Measurements from ENCODE around the gene CDC42.

Gene CDC42

DNA sequence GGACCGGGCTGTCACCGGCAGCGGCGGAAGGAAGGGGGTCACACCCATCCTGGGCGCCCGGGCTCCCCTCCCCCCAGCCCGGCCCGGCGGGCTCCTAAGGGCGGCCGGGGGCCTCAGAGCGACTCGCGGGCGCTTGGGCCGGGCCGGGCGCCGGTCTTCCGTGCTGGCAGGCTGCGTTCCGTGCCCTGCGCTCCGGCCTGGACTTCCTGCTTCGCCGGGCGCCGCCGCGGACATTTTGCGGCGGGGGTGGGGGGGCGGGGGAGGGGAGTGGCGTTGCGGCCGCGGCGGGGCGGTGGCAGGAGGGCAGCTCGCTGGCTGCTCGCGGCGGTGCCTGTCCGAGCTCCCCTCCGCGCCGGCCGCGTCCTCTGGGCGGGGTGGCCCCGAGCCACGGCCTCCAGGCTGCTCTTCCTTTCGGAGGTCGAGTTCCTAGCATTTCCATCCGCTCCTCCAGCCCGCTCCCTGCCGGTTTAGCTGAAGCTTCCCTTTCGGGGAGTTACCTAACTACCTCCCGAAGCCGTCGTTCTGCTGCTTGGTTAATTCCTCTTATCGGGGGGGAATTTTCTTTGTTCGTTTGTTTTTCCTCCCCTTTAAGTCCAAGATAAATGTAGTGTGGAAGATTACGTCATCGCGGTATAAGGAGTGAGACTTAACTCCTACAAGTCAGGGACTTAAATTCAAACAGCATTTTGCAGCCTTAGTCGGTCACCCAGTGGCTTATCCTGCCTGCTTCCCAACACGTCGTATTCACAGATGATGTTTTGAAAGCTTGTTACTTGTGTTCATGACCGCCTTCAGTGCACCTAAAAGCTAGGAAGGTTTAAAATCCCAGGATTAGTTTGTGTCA, 730 bp downstream of the CDC42 start:
- peak; percentile 43 for FAIRE-seq
- peak; percentile 30 for DNase-seq (ENCODE audit: insufficient read length, low spot score)
- TF ChIP-seq TAF1 (IDR thresholded peaks at IDR 0.05; ENCODE audit: low read depth, low read length) (0 out of 2 replicates have a peak, but pooled peaks have one; percentile 23), POLR2A (IDR thresholded peaks at IDR 0.05; ENCODE audit: low read depth, low read length) (peak; percentile 53; the same call in 1 of the 2 replicates), POU2F2 (IDR thresholded peaks at IDR 0.05; ENCODE audit: low read depth, low read length) (no peak)

DNA sequence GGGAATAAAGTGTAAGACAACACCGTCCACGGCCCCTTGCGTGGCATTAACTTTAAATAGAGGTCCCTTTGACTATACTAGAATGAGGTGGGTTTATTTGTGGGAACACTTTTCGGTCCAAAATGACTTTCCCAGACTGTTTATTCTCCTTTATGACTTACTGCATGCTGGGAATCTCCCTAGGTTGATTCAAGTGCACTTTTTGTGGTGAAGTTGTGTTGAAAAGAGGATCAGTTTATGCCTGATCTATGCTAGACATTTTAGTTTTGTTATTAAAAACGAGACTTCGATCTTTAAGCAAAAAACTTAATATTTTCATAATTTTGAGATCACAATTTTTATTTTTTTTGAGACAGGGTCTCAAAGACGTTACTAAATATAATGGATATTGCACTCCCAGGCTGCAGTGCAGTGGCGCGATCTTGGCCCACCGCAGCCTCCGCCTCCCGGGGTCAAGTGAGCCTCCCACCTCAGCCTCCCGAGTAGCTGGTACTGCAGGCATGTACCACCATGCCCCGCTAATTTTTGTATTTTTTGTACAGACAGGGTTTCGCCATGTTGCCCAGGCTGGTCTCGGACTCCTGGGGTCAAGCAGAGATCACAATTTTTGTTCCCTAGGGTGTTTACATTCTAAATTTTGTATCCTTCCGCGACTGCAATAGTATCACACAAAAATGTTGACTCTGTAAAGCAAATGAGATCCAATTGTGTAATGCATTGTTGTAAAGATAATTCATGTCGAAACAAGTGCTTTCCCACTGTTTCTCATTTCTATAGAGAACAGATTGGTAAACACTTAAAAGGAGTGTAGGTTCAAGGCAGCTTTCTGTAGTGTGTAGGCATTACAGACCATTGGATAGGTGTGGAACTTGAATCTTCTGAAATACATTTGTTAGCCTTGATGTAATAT, 1.6 kb downstream of the CDC42 start:
- TF ChIP-seq PAX5 (IDR thresholded peaks at IDR 0.05; ENCODE audit: insufficient read depth, low read length, severe bottlenecking) (no peak), TAF1 (IDR thresholded peaks at IDR 0.05; ENCODE audit: low read depth, low read length) (no peak), POLR2AphosphoS5 (IDR thresholded peaks at IDR 0.05; ENCODE audit: low read depth, low read length) (no peak), POU2F2 (IDR thresholded peaks at IDR 0.05; ENCODE audit: low read depth, low read length) (no peak), SPI1 (IDR thresholded peaks at IDR 0.05; ENCODE audit: low read depth, low read length) (no peak), POLR2A (IDR thresholded peaks at IDR 0.05; ENCODE audit: low read depth, low read length) (no peak)
- DNase-seq (ENCODE audit: insufficient read length, low spot score) (no peak), FAIRE-seq (peak; percentile 31)

DNA sequence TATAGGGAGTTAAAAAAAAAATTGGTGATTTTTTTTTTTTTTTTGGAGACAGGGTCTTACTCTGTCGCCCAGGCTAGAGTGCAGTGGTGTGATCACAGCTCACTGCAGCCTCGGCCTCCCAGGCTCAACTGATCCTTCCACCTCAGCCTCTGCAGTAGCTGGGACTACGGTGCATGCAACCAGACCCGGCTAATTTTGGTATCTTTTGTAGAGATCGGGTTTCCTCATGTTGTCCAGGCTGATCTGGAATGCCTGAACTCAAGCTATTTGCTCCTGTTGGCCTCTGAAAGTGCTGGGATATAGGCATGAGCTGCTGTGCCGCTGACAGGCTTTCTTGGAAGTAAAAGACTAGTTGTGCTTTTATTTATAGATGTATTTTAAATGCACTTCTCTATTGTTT, 3.0 kb downstream of the CDC42 start:
- FAIRE-seq (no peak), DNase-seq (ENCODE audit: insufficient read length, low spot score) (no peak)
- TF ChIP-seq TAF1 (IDR thresholded peaks at IDR 0.05; ENCODE audit: low read depth, low read length) = no peak

DNA sequence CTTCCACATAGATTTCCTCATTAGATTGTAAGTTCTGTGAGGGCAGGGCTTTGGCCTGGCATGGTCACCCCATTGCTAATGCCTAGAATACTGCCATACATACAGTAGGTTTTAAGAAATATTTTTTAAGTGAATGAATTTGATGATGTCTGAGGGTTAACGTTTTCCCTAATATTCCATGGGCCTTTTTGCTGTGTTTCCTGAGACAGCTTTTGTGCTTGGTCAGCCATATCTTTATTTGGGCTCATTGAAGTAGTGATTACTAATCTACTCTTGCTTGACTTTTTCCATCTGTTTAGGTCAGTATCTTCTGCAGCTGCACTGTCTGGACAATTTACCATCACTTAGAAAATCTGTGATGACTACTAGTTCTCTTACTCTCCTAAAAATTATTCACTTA, 3.5 kb downstream of the CDC42 start:
- DNase-seq (ENCODE audit: insufficient read length, low spot score) = no peak
- no peak for FAIRE-seq
- TF ChIP-seq POLR2AphosphoS5 (IDR thresholded peaks at IDR 0.05; ENCODE audit: low read depth, low read length) = peak; percentile 30; the same call in 1 of the 2 replicates
- no peak for TF ChIP-seq POU2F2 (IDR thresholded peaks at IDR 0.05; ENCODE audit: low read depth, low read length)

DNA sequence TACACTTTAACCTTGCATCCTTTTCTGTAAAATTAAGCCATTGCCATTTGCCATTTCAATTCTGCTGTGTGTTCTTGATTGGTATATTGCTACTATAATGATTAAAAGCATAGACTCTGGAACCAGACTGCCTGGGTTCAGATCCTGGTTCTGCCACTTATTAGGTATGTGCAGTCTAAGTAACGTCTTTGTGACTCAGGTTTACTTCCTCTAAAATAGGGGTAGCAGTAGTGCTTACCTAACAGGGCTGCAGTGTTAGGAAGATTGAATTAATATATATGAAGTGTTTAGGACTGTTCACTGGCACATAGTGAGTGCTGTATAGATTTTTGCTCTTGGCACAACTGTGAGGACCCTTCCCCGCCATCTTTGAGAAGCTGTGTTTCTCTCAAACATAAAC, 4.4 kb downstream of the CDC42 start:
- TF ChIP-seq TAF1 (IDR thresholded peaks at IDR 0.05; ENCODE audit: low read depth, low read length) (no peak), PAX5 (IDR thresholded peaks at IDR 0.05; ENCODE audit: insufficient read depth, low read length, severe bottlenecking) (no peak), POU2F2 (IDR thresholded peaks at IDR 0.05; ENCODE audit: low read depth, low read length) (no peak), POLR2AphosphoS5 (IDR thresholded peaks at IDR 0.05; ENCODE audit: low read depth, low read length) (no peak), POLR2A (IDR thresholded peaks at IDR 0.05; ENCODE audit: low read depth, low read length) (no peak), SPI1 (IDR thresholded peaks at IDR 0.05; ENCODE audit: low read depth, low read length) (no peak)
- FAIRE-seq (no peak), DNase-seq (ENCODE audit: insufficient read length, low spot score) (no peak)

- DNase-seq (ENCODE audit: insufficient read length, low spot score) (no peak), FAIRE-seq (no peak)
- no peak for TF ChIP-seq TAF1 (IDR thresholded peaks at IDR 0.05; ENCODE audit: low read depth, low read length)
- TF ChIP-seq SPI1 (IDR thresholded peaks at IDR 0.05; ENCODE audit: low read depth, low read length) = no peak
Measured at GRCh38 chr1:22057861-22058260, 5.4 kb downstream of the CDC42 start.

- DNase-seq (ENCODE audit: insufficient read length, low spot score) (no peak), FAIRE-seq (no peak)
- TF ChIP-seq SPI1 (IDR thresholded peaks at IDR 0.05; ENCODE audit: low read depth, low read length) (no peak), TAF1 (IDR thresholded peaks at IDR 0.05; ENCODE audit: low read depth, low read length) (no peak), POLR2AphosphoS5 (IDR thresholded peaks at IDR 0.05; ENCODE audit: low read depth, low read length) (no peak), POLR2A (IDR thresholded peaks at IDR 0.05; ENCODE audit: low read depth, low read length) (no peak), PAX5 (IDR thresholded peaks at IDR 0.05; ENCODE audit: insufficient read depth, low read length, severe bottlenecking) (no peak), POU2F2 (IDR thresholded peaks at IDR 0.05; ENCODE audit: low read depth, low read length) (no peak)
Measured at GRCh38 chr1:22064751-22065402, 12.4 kb downstream of the CDC42 start.

DNA sequence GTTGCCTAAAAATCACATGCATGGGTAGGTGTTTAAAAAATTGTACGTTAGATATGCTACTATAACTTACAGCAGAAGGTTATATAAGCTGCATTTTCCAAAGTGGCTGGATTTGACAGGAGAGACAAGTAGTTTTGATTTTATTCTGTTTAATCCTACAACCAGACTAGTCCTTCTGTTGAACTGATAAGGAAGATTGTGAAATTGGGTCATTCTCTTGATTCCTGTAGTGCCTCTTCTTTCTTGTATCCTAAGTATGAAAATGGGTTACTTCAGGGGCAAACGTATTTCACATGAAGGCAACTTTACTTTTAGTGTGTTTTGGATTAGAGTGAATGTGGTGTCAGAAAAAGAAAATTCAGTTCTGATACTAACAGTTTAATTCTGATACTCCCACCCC, 19.0 kb downstream of the CDC42 start:
- TF ChIP-seq SPI1 (IDR thresholded peaks at IDR 0.05; ENCODE audit: low read depth, low read length) = no peak
- no peak for TF ChIP-seq PAX5 (IDR thresholded peaks at IDR 0.05; ENCODE audit: insufficient read depth, low read length, severe bottlenecking)
- TF ChIP-seq POLR2AphosphoS5 (IDR thresholded peaks at IDR 0.05; ENCODE audit: low read depth, low read length) = no peak
- TF ChIP-seq POLR2A (IDR thresholded peaks at IDR 0.05; ENCODE audit: low read depth, low read length) = no peak
- TF ChIP-seq POU2F2 (IDR thresholded peaks at IDR 0.05; ENCODE audit: low read depth, low read length) = no peak
- no peak for TF ChIP-seq TAF1 (IDR thresholded peaks at IDR 0.05; ENCODE audit: low read depth, low read length)
- FAIRE-seq = no peak
- DNase-seq (ENCODE audit: insufficient read length, low spot score) = no peak

- TF ChIP-seq SPI1 (IDR thresholded peaks at IDR 0.05; ENCODE audit: low read depth, low read length) = peak; percentile 53
- no peak for TF ChIP-seq PAX5 (IDR thresholded peaks at IDR 0.05; ENCODE audit: insufficient read depth, low read length, severe bottlenecking)
- FAIRE-seq (peak; percentile 31), DNase-seq (ENCODE audit: insufficient read length, low spot score) (no peak)
Measured at GRCh38 chr1:22074803-22075202, 22.3 kb downstream of the CDC42 start.

DNA sequence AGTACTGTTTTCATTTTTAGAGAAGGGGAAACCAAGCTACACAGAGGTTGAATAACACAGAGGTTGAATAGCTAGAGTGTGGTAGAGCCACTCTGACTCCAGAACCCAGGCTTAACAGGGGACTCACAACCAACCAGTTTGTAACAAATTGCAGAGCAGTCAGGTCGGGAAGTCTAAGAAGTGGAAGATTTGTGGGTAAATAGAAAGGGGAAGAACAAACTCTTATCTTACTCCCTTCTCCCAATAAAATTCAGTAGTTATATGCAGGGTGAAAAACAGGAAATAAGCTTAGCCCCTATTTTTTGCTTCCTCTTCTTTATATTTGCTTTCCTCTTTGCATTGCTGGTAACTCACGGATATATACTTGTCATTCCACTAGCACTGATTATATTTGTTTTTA, 23.2 kb downstream of the CDC42 start:
- DNase-seq (ENCODE audit: insufficient read length, low spot score) (no peak), FAIRE-seq (no peak)

More for the DNA sequence above, 23.2 kb downstream of the CDC42 start:
- TF ChIP-seq SPI1 (IDR thresholded peaks at IDR 0.05; ENCODE audit: low read depth, low read length) (no peak), POU2F2 (IDR thresholded peaks at IDR 0.05; ENCODE audit: low read depth, low read length) (no peak), POLR2A (IDR thresholded peaks at IDR 0.05; ENCODE audit: low read depth, low read length) (no peak), TAF1 (IDR thresholded peaks at IDR 0.05; ENCODE audit: low read depth, low read length) (no peak), PAX5 (IDR thresholded peaks at IDR 0.05; ENCODE audit: insufficient read depth, low read length, severe bottlenecking) (no peak), POLR2AphosphoS5 (IDR thresholded peaks at IDR 0.05; ENCODE audit: low read depth, low read length) (no peak)
